HG02571 (cell line): ENCODE data around the gene NTN5.
"Not testable (repeated sequence)": the region's sequence is repeated elsewhere in the genome, so short reads cannot be mapped to it uniquely, and the experiment has no call there.

Source experiments
- ATAC-seq: cut with Tn5 transposase; IDR thresholded peaks from one replicate; pipeline ENCODE4 v1.9.1; 2021; ENCODE audit warnings: mild to moderate bottlenecking, moderate library complexity; ENCODE audit not compliant: unreplicated experiment

NTN5 gene

DNA sequence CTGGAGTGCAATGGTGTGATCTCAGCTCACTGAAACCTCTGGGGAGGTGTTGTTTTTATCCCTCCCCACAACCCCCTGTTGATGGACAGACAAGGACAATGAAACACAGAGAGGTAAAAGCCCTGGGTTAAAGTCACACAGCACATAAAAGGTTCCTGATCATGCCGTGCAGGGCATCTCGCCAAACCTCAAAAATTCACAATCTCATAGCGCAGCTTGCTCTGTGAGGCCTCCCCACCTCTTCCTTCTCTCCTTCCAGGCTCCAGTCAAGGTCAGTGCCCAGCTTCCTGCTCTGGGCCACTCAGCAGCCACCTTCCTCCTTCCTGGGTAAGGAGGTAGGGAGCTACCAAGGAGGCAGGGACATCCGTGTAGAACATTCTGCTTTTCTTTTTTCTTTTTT, 25.2 kb upstream of the NTN5 start:
- ATAC-seq, result no peak

DNA sequence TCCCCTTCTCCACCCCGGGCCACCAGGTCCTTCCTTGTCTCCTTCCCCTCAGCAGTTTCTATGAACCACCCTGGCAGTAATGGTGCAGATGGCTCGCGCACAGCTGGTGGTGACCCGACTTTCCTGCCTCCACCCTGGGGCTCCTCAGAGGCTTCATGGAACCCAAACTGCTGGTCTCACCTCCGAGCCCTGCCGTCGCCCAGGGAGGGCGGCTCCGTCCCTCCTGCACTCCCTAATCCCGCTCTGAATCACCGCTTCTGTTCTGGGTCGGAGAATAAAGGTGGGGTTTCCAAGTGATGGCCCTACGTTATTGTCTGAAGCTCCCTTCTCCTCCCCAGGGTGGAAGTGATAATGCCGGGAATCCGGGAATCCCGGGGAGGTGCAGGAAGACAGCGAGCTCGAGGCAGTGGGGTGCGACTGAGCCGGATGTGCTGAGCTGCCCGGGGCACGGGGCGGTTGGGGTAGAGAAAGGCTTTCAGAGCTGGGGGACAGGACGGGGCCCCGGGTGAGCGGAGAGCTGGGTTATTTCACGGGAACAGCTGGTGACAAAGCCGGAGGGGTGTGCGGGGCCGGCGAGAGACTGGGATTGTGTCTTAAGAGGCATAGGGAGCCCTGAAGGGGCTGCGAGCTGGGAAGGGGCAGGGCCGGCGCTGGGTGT, 23.7 kb upstream of the NTN5 start:
- no peak for ATAC-seq

DNA sequence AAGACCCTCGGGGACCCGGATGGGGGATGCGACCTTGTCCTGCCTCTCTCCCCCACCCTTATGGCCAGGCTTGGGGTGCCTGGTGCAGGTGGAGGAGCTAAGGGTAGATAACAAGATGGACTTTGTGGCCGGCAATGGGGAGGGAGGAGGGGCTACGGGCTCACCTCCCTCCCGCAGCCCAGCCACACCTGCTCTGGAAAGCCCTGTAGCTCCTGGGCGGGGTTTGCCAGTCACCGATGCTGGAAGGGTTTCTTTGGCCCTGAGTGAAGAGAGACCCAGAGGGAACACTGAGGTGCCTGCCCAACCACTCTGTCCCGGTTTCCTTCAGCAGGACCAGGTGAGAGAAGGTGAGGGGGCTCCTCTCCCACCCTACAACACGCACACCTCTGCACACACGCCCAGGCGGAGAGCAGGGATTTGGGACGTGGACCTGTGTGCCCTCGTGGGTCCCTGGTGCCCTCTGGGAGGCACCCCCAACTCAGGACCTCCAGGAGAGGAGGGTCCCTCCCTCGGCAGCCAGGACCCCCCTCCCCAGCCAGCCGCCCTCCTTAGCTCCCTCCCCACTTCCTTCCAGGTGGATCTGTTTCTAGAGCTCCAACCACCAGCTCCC, 23.0 kb upstream of the NTN5 start, which contains the start of gene FUT2:
FUT2 (plus strand) TSS at position 229 of the 610 bp plus-strand sequence. CDS start 6,986 bp downstream, outside the sequence.
- no peak for ATAC-seq

- ATAC-seq, result not testable (repeated sequence)
Measured at GRCh38 chr19:48693629-48694028, 20.8 kb upstream of the NTN5 start.

DNA sequence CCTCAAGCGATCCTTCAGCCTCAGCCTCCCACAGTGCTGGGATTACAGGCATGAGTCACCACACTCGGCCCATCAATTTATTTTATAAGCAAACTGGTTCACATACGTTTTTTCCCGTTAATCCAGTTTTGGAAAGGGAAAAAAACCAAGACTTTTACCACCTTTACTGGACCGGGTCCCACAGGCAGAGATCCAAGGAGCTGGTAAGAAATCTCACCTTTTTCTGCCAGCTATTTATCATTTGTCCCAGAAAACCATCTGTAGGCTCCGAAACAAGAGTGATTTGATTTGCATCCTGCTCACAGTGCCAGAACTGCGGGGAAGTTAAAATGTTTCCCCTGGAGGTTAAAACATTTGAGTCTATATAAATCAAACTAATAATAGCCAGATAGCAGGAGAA, 16.6 kb upstream of the NTN5 start:
- ATAC-seq, result no peak

DNA sequence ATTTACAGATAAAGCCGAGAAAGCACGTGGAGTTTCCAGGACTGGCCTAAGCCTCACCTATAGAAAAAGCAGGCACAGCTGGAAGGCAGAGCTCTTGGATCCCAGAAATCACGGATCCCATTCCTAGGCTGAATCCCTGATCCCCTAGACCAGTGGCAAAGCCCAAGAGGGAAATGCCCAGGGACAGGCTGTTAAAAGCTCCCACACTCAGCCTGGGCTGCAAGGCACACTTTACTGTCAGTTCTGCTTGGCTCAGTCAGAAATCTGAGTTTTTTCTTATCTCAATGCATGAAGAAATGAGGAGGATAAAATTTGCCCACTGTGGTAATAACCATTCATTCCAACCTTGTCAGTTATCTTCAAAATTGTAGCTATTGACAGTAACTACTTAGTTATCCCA, 15.0 kb upstream of the NTN5 start:
- no peak for ATAC-seq

GRCh38 chr19:48686637-48687036, 13.8 kb upstream of the NTN5 start:
- ATAC-seq, result not testable (repeated sequence)

GRCh38 chr19:48686088-48686487, 13.3 kb upstream of the NTN5 start:
- ATAC-seq, result no peak

DNA sequence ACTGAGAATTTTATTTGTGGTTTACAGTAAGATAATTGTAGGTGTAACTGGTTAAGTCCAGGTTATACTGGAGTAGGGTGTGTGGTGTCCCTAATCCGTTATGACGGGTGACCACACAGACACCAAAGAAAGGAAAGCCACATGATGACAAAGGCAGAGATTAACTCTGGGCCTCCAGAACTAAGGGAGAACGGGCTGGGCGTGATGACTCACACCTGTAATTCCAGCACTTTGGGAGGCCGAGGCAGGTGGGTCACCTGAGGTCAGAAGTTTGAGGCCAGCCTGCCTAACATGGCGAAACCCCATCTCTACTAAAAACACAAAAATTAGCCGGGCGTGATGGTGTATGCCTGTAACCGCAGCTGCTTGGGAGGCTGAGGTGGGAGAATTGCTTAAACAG, 12.8 kb upstream of the NTN5 start:
- no peak for ATAC-seq

- no peak for ATAC-seq
Measured at GRCh38 chr19:48683349-48683748, 10.5 kb upstream of the NTN5 start.

- ATAC-seq, result no peak
Measured at GRCh38 chr19:48681127-48681470, 8.3 kb upstream of the NTN5 start.

DNA sequence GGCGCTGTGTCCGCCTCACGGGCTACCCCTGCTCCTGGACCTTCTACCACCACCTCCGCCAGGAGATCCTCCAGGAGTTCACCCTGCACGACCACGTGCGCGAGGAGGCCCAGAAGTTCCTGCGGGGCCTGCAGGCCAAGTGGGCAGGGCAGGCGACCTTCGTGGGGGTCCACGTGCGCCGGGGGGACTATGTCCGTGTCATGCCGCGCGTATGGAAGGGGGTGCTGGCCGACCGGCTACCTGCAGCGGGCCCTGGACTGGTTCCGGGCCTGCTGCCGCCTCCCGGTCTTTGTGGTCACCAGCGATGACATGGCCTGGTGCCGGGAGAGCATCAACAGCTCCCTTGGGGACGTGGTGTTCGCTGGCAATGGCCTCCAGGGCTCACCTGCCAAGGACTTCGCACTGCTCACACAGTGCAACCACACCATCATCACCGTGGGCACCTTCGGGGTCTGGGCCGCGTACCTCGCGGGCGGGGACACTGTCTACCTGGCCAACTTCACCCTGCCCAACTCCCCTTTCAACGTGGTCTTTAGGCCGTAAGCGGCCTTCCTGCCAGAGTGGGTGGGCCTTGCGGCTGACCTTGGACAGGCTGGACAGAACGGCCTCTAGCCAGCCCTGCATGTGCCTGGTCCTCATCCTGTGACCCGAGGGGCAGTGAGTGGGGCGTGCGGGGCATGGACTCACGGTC, 7.8 kb upstream of the NTN5 start:
- no peak for ATAC-seq

DNA sequence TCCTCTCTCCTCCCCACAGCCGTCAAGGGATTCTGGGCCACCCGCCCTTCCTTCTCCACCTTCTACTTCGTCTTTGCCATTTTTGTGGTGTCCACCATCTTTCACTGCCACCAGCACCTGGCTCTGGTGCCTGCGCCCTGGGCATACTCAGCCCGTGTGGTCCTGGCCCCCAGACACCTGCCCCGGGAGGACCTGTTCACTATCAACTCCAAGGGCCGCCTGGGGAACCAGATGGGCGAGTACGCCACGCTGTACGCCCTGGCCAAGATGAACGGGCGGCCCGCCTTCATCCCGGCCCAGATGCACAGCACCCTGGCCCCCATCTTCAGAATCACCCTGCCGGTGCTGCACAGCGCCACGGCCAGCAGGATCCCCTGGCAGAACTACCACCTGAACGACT, 7.2 kb upstream of the NTN5 start:
- ATAC-seq, result not testable (repeated sequence)

- no peak for ATAC-seq
Measured at GRCh38 chr19:48678201-48678600, 5.4 kb upstream of the NTN5 start.

DNA sequence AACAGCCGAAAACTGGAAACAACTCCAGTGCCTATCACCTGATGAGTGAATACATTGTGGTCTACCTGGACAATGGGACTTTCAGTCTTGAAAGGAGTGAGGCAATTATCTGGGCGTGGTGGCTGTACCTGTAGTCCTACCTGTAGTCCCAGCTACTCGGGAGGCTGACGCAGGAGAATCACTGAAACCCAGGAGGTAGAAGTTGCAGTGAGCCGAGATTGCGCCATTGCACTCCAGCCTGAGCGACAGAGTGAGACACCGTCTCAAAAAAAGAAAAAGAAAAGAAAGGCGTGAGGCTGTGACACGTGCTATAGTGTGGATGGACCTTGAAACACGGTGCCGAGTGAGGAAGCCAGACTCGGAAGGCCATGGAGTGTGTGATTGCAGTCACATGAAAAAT, 4.1 kb upstream of the NTN5 start:
- no peak for ATAC-seq

DNA sequence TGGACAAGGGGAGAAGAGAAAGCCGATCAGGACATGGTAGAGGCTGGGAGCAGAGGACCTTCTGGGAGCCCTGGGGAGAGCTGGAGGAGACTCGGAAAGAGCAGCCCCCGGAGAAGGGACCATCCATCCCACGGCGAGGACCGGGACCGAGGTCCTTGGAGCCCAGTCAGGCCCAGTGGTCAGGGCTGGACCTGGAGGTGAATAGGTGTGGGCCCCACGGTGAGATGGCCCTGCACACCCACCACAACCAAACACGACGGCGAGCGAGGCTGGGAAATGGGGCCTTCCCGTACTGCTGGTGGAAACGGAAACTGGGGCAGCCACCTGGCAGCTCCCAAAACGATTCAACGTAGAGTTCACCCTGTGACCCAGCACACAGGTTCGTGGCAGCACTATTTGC, 3.7 kb upstream of the NTN5 start:
- no peak for ATAC-seq

DNA sequence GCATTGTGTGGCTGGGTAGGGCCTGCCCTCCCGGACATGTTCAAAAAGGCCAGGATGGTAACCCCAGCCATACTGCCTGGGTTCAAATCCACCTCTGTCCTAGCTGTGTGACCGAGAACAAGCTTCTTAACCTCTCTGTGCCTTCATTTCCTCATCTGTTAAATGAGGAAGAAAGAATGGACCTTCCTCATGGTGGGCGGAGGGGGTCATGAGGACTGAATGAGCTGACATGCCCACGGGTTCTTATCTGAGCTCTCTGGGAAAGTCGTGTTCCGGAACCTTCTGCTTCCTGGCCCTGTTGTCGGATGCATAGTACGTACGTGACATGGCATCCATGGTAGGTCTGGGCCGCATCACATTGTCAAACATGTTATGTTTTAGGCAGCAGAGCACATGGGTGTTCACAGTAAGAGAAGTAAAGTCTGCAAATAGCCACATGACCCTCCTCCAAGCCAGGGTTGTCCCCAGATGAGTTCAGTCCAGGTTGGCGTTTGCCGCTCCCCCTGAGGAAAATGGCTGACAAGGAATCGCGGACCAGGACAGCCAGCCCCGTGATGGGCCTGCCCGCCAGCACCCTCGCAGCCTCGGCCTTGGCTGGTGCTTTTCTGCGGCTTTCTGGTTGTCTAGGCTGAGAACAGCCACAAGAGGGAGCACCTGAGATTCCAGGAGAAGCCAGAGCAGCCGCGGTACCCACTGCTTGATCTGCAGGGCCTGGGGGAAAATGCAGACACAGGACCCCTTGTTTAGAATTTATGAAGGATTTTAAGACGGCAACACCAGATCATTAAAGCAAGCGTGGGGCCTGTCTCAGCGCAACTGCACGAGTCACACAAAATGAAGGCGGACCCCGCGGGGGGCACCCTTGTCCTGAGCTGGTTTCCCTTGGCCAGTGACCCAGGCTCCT, 2.4 kb upstream of the NTN5 start:
- no peak for ATAC-seq

GRCh38 chr19:48674216-48674809, 1.5 kb upstream of the NTN5 start:
- ATAC-seq, result no peak

GRCh38 chr19:48673436-48674100, 751 bp upstream of the NTN5 start:
- no peak for ATAC-seq

DNA sequence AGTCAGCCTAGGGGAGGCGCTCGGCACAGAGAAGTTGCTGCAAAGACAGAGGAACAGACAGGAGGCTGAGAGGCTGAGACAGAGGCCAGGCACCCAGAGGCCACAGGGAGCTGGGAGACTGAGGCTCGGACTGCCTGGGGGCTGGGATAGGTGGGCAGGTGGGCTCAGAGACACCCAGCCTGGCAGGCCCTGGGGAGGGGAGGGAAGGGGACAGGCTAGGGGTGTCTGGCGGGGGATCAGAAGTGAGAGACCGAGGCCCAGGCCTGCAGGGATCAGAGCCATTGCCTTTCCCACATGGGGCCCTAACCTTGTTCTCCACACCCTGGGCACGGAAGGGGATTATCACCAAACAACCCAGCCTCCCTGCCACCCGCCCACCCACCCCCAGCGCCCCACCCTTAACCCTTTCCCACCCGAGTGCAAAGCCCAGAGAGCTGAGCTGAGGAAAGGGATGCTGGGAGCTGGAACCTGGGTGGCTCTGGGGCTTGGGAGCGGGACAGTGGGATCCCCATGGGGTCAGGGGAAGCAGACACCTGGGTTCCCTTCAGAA, 1.3 kb downstream of the NTN5 start:
- ATAC-seq, result no peak
